BJ (cell line): ENCODE results near the gene MOV10. TPM values are rescaled to one million over a fixed set of nuclear protein-coding genes. Genes with fewer than 3 reads are reported as not detected.

Source experiments
- CTCF ChIA-PET: fragments of 350-600 bp; formaldehyde crosslinking; extraction: SDS; loops from one replicate; lab custom pipeline; 2021; ENCODE audit warnings: antibody characterized with exemption, inconsistent platforms; lab: Yijun Ruan, JAX
- POLR2A ChIA-PET: fragments of 300-600 bp; sonication (Branson Sonifier 250); formaldehyde crosslinking; extraction: SDS; loops from one replicate; lab custom pipeline; 2021; ENCODE audit warnings: antibody characterized with exemption; lab: Charles Lee
- DNase-seq: peaks from one replicate; pipeline ENCODE4 v3.0.0-alpha.2; 2011; ENCODE audit warnings: low read depth
- H3K27me3 ChIP-seq: 2 replicates; pipeline ENCODE4 v1.6.0; 2011; ENCODE audit warnings: low read length; ENCODE audit not compliant: control insufficient read depth, insufficient read depth
- H3K36me3 ChIP-seq: 2 replicates; pipeline ENCODE4 v1.5.1; 2011; ENCODE audit warnings: low read length; ENCODE audit not compliant: control insufficient read depth, insufficient read depth
- H3K4me3 ChIP-seq: 2 replicates; pipeline ENCODE4 v1.5.1; 2011; ENCODE audit warnings: low read depth, mild to moderate bottlenecking, control low read depth, low read length
- CTCF ChIP-seq: IDR thresholded peaks from 2 replicates; pipeline ENCODE4 v1.5.1; 2011; ENCODE audit warnings: low read depth, mild to moderate bottlenecking, control low read depth, inconsistent platforms, low read length, moderate library complexity; ENCODE audit not compliant: insufficient read depth
- polyA plus RNA-seq: library from polyadenylated mRNA; depleted of rRNA; stranded (reverse); fragments of >200 nt; gene quantifications from 2 replicates; pipeline ENCODE4 v1.2.3, GENCODE V29; 2011

MOV10 gene
- polyA plus RNA-seq, 1 experiment, result 93.7 TPM

- DNase-seq, result no peak
- Histone ChIP-seq H3K36me3 (peaks cover 5% of the 10 kb centered on the region), H3K4me3 (no peak overlapping the region), H3K27me3 (no peaks in the 10 kb centered on the region)
- POLR2A ChIA-PET, result no interaction called here
- no peak for TF ChIP-seq CTCF
- CTCF ChIA-PET, result no interaction called here
These were observed 28.2 kb upstream of the MOV10 start for GRCh38 chr1:112646225-112646624.

- CTCF ChIA-PET, result interaction anchor here (1.4 to 4.0 kb wide), 5 partner anchors 10 to 66 kb away, joined by 3 to 26 read pairs (median 5); partner anchors contain the start of gene MOV10
- Histone ChIP-seq H3K4me3 (no peak overlapping the region), H3K36me3 (peaks cover 6% of the 10 kb centered on the region), H3K27me3 (no peaks in the 10 kb centered on the region)
- DNase-seq, result no peak
- TF ChIP-seq CTCF, result no peak
- POLR2A ChIA-PET, result no interaction called here
These were observed 23.3 kb upstream of the MOV10 start for GRCh38 chr1:112651205-112651604.

- CTCF ChIA-PET, result no interaction called here
- no peak overlapping the region for H3K4me3 ChIP-seq
- DNase-seq, result no peak
- POLR2A ChIA-PET, result no interaction called here
- peaks cover 14% of the 10 kb centered on the region for H3K36me3 ChIP-seq
- no peaks in the 10 kb centered on the region for H3K27me3 ChIP-seq
- TF ChIP-seq CTCF, result no peak
These were observed 8.6 kb upstream of the MOV10 start for GRCh38 chr1:112665857-112666256.

- no peak for DNase-seq
- H3K4me3 ChIP-seq, result no peak overlapping the region
- peaks cover 12% of the 10 kb centered on the region for H3K36me3 ChIP-seq
- no peak for TF ChIP-seq CTCF
- CTCF ChIA-PET, result no interaction called here
- no peaks in the 10 kb centered on the region for H3K27me3 ChIP-seq
- POLR2A ChIA-PET, result no interaction called here
These were observed 7.5 kb upstream of the MOV10 start for GRCh38 chr1:112666946-112667345.

- POLR2A ChIA-PET, result no interaction called here
- TF ChIP-seq CTCF, result no peak
- H3K36me3 ChIP-seq, result peaks cover 9% of the 10 kb centered on the region
These were observed 2.5 kb upstream of the MOV10 start for GRCh38 chr1:112672009-112672408.

More at GRCh38 chr1:112672009-112672408, 2.5 kb upstream of the MOV10 start:
- no peaks in the 10 kb centered on the region for H3K27me3 ChIP-seq
- no peak for DNase-seq
- H3K4me3 ChIP-seq, result no peak overlapping the region
- CTCF ChIA-PET, result interaction anchor here (1.2 to 4.9 kb wide), 4 partner anchors 11 to 281 kb away, joined by 3 to 46 read pairs (median 10); partner anchors contain the start of gene PPM1J
